ENCODE measurements around the gene RPS19. TPM values are rescaled to one million over a fixed set of nuclear protein-coding genes. Genes with fewer than 3 reads are reported as not detected.

RPS19 gene
- total and polyA plus RNA-seq, 8 donors = 939 to 2,267 (median 1,289) TPM

GRCh38 chr19:41839211-41839610 lies 20.8 kb upstream of the RPS19 start:
- no peak for TF ChIP-seq CTCF (IDR thresholded peaks at IDR 0.05)
- H3K36me3 ChIP-seq = no peaks in the 10 kb centered on the region
- intact Hi-C loops (cut with DNase I) = no loop called here
- no peaks in the 10 kb centered on the region for H3K9me3 ChIP-seq
- DNase-seq (no peak), FAIRE-seq (no peak), ATAC-seq (no peak)
- H3K27me3 ChIP-seq = no peaks in the 10 kb centered on the region
- H3K4me3 ChIP-seq = no peak overlapping the region
- WGBS, 2 donors = 34 to 47% methylated on average over 2 of the region's 2 CpGs
- H3K27ac ChIP-seq = no peak overlapping the region
- no peaks in the 10 kb centered on the region for H3K4me1 ChIP-seq

DNA sequence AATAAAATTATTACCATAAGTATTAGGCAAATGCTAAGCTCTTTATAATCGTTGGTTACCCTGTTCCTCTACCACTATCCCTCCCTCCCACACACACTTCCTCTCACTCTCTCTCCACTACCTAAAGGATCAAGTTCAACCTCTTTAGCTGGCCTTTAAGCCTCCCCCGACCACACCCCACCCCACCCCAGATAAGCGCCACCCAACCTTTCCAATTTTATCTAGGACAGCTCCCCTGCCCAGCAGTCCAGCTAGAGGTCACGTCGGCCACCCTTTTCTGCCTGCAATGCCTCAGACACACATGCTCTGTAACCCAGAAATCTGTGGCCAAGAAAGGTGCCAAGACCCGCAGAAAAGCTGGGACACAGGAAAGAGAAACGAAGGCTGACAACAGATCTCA lies 16.7 kb upstream of the RPS19 start:
- no peaks in the 10 kb centered on the region for H3K9me3 ChIP-seq
- H3K27me3 ChIP-seq = no peaks in the 10 kb centered on the region
- TF ChIP-seq CTCF (IDR thresholded peaks at IDR 0.05) = no peak
- FAIRE-seq (no peak), DNase-seq (no peak), ATAC-seq (no peak)
- no peaks in the 10 kb centered on the region for H3K4me1 ChIP-seq
- H3K27ac ChIP-seq = no peak overlapping the region
- WGBS, 2 donors = 37 to 46% methylated on average over 7 of the region's 7 CpGs
- intact Hi-C loops (cut with DNase I) = no loop called here
- H3K36me3 ChIP-seq = no peaks in the 10 kb centered on the region
- H3K4me3 ChIP-seq = no peak overlapping the region

DNA sequence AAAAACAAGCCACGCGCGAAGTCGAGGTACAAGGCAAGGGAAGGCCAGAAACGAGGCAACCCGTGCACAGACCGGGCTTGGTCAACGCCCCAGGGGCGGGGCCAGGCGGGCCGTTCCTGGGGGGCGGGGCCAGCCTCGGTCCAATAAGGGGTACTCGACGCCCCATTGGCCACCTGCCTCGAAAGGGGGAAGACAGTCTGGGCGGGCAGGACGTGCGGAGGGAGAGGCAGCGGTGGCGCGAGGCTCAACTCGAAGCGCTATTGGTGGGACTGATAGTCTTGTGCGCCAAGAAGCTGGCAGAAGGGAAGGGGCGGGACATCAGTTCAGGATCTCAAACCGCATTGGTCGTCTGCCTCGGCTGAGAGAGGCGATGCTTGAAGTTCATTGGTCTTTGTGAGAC lies 15.5 kb upstream of the RPS19 start, which contains the start of gene LYPD4:
Gene LYPD4, minus strand, starts transcription at position 83 of the 400 bp plus-strand sequence. CDS start 5,398 bp downstream, outside the sequence.
- Histone ChIP-seq H3K36me3 (no peaks in the 10 kb centered on the region), H3K27me3 (no peaks in the 10 kb centered on the region), H3K4me1 (no peaks in the 10 kb centered on the region), H3K4me3 (no peak within 1 kb of the TSS), H3K27ac (no peak within 1 kb of the TSS), H3K9me3 (no peaks in the 10 kb centered on the region)
- TF ChIP-seq CTCF (IDR thresholded peaks at IDR 0.05) = no peak
- DNase-seq (no peak), ATAC-seq (no peak), FAIRE-seq (no peak)
- WGBS, 2 donors = 72 to 76% methylated on average over 30 of the region's 30 CpGs
- intact Hi-C loops (cut with DNase I) = no loop called here

DNA sequence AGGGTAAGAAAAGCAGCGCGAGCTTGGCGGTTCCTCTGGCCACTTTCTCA lies 15.2 kb upstream of the RPS19 start, which contains the start of gene DMRTC2:
Gene DMRTC2, plus strand, starts transcription at position 42 of the 50 bp plus-strand sequence. CDS start 2,387 bp downstream, outside the sequence.
- no peak within 1 kb of the TSS for H3K4me3 ChIP-seq
- no peaks in the 10 kb centered on the region for H3K27me3 ChIP-seq
- DNase-seq = no peak
- no peak for FAIRE-seq
- no peak for ATAC-seq
- no peaks in the 10 kb centered on the region for H3K4me1 ChIP-seq
- H3K36me3 ChIP-seq = no peaks in the 10 kb centered on the region
- no peak for TF ChIP-seq CTCF (IDR thresholded peaks at IDR 0.05)
- no peaks in the 10 kb centered on the region for H3K9me3 ChIP-seq
- intact Hi-C loops (cut with DNase I) = no loop called here
- WGBS, 2 donors = 86 to 97% methylated on average over 3 of the region's 3 CpGs
- no peak within 1 kb of the TSS for H3K27ac ChIP-seq

DNA sequence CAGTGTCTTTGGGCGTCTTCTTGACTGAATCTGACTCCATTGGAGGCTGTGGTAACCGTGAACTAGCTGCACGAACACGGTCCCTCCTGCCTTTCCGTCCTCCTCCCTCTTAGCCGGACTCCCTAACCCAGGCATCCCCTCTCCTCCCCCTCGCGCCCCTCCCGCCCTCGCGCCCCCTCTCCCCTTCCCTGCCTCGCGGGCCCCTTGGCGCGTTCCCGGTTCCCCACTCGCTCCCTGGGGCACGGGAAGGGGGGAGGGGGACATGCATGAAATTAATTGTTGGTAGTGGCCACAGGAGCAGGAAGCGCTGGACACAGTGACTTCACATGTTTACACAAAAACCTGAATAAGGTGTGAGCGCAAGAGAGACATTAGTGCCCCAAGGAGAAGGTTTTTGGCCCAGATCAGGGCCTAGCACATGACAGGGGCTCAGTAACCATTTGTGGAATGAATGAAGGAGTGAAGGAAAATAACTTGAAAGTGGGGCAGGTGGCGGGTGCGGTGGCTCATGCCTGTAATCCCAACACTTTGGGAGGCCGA lies 14.9 kb upstream of the RPS19 start:
- no peaks in the 10 kb centered on the region for H3K27me3 ChIP-seq
- H3K27ac ChIP-seq = no peak overlapping the region
- H3K9me3 ChIP-seq = no peaks in the 10 kb centered on the region
- no peaks in the 10 kb centered on the region for H3K4me1 ChIP-seq
- intact Hi-C loops (cut with DNase I) = no loop called here
- H3K4me3 ChIP-seq = no peak overlapping the region
- TF ChIP-seq CTCF (IDR thresholded peaks at IDR 0.05) = no peak
- DNase-seq (no peak), ATAC-seq (no peak), FAIRE-seq (no peak)
- WGBS, 2 donors = 80 to 84% methylated on average over 23 of the region's 23 CpGs
- no peaks in the 10 kb centered on the region for H3K36me3 ChIP-seq
